GM21737 (cell line): ENCODE results near the gene CTXND1.
"Not testable (repeated sequence)": the region's sequence is repeated elsewhere in the genome, so short reads cannot be mapped to it uniquely, and the experiment has no call there.

ENCODE experiments used
- ATAC-seq: cut with Tn5 transposase; IDR thresholded peaks from one replicate; pipeline ENCODE4 v1.9.1; 2021; ENCODE audit warnings: mild to moderate bottlenecking, moderate library complexity; ENCODE audit not compliant: unreplicated experiment

The CTXND1 gene

DNA sequence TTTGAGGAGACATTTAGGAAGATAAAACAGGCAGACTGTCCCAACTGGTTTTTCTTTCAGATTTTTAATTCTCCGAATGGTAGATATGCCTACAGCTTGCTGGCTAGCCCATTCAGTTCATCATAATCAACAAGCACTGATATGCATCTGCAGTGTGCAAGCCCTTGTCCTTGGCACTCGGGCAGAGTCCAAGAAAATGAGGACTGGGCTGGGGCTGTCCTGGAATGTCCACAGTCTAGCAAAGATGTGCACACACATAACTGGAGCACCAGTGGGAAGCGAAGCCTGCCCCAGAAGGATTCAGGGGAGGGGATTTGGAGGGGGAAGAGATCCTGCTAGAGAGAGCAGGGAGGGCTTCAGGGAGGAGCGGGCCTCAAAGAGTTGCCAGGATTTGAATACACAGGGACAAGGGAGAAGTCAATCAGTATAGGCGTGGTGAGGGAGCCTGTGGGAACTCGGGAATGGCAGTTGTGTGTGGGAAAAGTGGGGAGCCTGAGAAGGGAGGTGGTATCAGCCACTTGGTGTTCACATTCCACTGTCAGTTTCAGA is 90.5 kb downstream of the CTXND1 start:
- no peak for ATAC-seq

DNA sequence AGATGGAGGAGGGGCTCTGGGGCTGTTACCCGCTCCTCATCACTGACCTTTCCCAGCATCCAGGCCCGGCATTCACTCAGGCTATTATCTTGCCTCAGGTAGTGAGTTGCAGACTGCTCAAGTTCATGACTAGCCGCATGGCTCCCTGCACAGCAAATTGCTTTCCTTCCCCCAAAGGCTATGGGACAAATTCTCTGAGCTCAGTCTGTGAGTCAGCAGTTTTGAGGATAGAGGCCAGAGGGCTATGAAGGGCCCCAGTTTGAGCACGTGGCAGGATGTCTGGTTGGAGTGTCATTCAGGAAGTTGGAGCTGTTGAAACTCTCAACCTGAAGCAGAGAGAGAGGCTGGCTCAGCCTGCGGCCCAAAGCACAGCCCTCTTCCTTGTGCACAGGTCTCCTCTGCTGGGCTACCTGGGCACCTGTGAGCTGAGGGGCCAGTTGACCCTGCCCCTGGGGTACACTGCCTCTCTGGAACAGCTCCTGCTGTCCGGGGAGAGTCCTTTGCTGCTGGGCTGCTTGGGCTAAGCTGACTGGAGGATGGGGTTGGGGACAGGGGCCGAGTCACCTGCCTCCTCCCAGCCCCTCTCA is 91.3 kb downstream of the CTXND1 start:
- peak; percentile 78 for ATAC-seq

DNA sequence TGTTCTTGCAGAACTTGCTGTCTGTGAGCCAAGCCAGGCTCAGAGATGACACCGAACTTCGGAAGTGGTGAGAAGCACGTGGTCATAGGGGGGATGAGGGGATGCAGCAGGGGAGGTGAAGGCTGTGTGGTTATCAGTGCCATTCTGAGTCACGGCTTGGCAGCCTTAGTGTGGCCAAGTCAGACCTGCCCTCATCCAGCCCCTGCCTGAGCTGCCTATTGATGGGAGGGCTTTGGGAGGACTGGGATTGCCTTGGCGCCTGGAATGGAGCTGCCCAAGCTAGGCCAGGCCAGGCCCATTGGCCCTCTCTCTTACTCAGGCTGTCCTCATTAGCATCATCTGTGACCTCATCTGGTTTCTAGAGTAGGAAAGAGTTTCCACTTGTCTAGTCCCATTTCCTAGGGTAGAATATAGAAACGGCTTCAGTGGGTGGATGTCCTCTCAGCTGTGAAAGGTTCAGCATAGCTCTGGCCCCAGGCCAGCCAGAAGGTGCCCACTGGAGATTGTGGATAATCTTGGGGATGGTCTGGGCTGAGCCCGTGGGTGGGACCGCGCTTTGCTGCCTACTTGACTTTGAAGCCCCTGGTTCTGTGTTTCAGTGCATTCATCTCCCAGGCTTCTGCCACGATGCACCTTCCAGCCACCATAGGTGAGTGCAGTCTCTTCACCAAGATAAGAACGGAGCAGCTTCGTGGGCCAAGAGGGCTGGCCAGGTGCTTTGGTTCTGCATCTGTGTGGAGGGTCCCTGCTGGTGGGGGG is 92.0 kb downstream of the CTXND1 start:
- ATAC-seq, result no peak

DNA sequence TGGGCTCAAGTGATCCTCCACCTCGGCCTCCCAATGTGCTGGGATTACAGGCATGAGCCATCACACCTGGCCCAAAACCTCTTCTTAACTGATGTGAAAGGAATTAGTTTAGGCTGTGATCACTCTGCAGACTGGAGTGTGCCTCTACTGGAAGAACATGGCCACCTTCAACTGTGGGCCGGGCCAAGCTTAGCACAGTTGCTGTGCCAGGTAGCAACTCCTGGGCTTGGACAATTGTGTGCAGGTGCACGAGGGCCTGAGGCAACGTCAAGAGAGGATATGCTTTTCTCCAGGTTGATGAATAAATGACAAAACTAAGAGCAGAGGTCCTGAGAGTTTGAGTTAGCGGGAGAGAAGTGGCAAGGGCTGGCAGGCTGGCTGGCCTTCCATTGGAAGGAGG is 92.7 kb downstream of the CTXND1 start:
- ATAC-seq, result no peak

DNA sequence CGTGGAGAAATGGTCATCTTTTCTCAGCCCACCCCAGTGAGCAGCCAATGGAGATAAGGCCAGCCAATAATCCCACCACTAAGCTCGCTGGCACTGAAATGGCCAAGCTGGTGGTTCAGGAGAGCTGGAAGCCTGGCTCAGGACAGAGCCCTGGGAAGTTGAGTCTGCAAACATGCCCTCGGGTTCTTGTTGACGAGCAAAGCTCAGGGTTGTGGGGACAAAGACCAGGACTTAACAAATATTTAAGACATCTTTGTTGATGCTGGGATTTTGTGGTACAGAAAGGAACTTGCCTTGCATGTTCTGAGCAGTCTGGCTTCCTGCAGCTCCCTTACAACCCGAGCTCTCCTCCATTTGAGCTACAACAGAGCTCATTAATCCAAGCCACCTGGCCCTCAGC is 94.8 kb downstream of the CTXND1 start:
- no peak for ATAC-seq

DNA sequence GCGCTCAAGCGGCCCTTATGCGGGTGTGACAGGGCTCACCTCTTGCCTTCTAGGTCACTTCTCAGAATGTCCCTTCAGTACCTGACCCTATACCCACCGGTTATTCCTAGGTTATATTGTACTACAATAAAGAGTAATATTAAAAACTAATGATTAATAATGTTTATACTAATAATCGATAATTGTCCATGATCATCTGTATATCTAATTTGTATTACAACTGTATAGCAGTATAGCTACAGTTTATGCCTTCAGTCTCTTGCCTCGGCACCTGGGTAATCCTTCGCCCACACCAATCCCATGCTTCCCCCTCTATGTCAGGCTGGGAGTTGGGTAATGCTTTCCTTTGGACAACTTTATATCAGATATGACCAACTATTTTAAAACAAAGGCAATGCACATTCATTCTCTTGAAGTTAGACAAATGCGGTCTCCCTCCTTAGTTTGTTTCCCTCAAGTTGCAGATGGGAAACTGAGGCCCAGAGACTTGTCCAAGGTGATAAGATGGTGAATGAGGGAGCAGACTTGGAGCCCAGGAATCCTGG is 95.8 kb downstream of the CTXND1 start:
- no peak for ATAC-seq

DNA sequence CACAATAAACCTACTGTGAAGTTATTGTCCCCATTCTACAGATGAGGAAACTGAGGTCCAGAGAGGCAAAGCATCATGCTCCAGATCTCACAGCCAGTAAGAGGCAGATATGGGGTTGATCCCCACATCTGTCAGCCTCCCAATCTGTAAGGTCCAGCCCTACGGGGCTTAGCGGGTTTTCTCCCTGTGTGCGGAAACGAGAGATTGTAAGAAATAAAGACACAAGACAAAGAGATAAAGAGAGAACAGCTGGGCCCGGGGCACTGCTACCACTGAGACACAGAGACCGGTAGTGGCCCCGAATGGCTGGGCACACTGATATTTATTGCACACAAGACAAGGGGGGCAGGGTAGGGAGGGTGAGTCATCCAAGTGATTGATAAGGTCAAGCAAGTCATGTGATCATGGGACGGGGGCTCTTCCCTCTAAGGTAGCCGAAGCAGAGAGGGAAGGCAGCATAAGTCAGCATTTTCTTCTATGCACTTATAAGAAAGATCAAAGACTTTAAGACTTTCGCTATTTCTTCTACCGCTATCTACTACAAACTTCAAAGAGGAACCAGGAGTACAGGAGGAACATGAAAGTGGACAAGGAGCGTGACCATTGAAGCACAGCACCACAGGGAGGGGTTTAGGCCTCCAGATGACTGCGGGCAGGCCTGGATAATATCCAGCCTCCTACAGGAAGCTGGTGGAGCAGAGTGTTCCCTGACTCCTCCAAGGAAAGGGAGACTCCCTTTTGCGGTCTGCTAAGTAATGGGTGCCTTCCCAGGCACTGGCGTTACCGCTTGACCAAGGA is 96.4 kb downstream of the CTXND1 start:
- not testable (repeated sequence) for ATAC-seq

DNA sequence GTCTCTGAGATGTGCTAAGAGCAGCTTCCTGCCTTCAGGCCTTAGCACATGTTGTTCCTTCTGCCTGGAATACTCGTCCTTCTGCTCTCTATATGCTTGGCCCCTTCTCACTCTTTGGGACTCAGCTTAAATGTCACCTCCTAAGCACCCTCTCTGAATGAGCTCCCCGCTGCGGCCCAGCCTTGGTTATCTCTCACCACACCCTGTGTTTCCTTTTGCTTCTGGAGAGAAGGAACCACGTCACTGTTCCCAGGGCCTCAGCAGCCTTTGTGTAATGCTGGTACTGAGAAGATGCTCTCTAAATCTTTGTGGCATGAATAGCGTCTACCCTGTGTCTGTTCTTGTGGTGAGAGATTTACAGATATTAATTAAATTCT is 97.0 kb downstream of the CTXND1 start:
- no peak for ATAC-seq

DNA sequence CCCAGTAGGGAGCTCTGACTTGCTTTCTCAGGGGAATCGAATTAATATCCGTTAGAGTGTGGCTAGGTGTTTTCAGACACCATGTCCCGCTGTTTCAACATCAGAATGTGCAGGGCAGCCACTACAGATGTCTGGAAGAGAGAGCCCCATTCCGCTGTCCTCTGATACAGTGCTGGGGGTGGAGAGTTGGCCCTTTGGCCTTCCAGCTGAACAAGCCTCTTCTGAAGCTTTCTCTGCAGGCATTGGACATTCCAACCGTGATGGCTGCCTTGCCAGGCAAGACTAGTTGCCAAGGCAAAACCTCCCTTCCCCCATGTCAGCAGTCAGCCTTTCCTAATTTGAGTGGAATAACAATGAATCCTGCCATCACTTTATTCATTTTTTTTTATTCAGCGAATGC is 97.7 kb downstream of the CTXND1 start:
- ATAC-seq, result no peak

DNA sequence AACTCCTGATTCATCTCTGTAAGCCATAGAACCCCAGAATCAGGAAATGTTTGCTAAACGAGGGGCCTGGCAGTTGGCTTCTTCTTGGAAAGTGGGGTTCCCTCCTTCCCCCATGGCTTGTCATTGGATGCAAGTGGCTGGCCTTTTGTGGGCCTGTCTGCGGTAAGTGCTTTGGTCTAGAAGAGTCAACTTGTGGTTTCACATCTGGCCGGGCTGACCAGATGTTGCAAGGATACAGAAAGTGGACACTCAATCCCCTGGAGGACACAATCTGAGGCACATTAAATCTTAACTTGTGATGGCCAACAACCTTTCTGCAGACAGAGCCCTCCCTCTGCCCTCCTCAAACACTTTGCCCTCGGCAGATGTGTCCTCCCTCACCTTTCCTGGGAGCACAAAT is 98.1 kb downstream of the CTXND1 start:
- ATAC-seq, result no peak

DNA sequence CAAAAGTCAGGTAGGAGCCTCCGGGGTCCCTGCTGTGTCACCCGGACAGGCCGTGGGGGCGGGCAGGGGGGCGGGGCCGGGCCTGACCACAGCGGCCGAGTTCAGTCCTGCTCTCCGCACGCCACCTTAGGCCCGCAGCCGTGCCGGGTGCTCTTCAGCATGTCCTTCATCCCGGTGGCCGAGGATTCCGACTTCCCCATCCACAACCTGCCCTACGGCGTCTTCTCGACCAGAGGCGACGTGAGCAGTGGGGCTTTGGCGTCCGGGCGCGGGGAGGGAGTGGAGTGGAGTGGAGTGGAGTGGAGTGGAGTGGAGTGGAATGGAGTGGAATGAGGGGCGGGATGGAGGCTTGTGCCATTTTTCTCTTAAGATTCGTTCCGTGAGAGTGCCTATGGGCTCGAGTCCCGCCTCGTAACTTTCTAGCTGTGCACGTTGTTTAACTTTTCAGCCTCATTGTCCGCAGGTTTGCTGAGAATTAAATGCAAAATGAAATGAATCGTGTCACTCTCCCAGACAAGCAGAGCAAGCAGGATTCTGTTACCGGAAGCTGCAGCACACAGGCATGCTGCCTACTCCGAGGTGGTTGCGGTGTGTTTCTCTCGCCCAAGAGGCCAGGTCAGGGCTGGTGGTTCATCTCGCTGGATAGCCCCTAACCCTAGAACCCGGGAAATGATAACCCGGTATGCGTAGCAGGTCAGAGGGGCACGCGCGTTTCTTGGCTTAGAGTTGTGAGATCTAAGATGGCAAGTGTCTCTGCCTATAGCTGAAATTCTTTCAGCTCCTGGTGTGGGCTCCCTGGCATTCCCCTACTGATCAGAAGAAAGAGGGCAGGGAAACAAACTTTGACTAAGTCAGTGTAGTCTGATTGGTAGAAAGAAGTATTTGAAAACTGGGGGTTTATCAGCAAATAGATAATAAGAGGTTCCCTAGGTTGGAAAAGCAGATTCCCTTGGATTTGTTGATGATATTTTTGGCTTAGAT is 98.8 kb downstream of the CTXND1 start, which contains the start of gene FAH:
Gene FAH (plus strand): TSS at position 104 of the 981 bp plus-strand sequence. CDS start 56 bp downstream, at position 160.
- ATAC-seq, result peak; percentile 40

DNA sequence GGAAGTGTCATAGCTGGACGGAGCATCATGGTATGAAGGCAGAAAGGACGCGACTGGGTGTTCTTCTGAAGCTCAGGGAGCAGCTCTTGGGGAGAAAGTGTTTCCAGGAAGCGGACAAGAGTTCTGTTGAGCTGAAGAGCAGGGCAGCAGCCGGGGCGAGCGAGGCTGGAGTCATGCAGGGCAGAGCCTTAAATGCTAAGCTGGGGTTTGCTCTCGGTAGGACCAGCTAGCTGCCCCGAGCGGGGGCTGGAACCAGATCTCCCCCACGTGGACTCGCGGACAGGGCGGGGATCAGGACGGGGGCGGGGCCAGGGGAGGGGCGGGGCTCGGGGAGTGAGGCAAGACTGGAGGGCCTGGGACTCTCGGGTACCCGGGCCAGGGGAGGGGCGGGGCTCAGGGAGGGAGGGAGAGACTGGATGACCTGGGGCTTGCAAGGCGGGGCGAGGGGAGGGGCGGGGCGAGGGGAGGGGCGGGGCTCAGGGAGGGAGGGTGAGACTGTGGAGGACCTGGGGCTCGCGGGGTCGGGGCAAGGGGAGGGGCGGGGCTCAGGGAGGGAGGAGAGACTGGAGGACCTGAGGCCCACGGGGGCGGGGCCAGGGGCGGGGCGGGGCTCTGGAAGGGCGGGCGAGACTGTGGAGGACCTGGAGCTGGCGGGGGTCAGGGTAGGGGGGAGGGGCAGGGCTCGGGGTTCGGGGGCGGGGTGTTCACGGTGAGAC is 99.7 kb downstream of the CTXND1 start:
- peak; percentile 74 for ATAC-seq

DNA sequence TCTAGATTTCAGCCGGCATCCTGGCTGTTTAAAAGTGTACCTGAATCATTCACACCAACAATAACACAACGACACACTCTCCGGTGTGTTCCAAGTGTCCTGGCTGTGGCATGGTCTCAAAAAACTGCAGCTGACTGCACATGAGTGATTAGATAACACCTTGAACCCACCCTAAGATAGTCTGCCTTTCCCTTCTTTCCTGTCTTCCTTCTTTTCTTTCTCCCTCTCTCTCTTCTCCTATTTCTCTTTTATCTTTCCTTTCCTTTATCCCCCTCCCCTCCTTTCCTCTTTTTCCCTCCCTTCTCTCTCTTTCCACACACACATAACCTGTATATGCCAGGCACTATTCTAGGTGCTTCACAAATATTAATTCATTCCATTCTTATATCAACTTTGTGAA is 100.4 kb downstream of the CTXND1 start:
- no peak for ATAC-seq

DNA sequence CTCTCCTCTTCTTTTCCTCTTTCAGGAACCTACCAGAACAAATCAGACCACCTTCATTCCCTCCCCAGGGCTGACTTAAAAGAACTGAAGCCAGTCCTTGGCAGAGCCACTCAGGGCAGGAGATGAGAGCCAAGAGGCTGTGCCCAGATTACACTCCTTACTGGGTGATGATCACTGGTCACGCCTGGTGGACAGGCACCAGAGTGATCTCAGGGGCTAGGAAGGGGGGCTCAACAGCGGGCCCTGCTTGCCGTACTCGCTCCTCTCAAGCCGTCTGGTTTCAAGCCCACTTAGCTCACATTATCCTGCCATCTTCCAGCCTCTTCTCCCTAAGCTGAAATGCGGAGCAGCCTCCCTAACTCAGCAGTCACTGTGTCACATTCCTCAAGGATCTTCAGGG is 100.9 kb downstream of the CTXND1 start:
- no peak for ATAC-seq
